ENCODE data around the gene PCDHGA1.
A peak's percentile ranks its signal among the peaks of the same experiment; 100 is the strongest.

The PCDHGA1 gene

GRCh38 chr5:141524604-141525597 lies 194.6 kb downstream of the PCDHGA1 start:
- TF ChIP-seq CTCF (IDR thresholded peaks at IDR 0.05) = peak; percentile 94
- DNase-seq (ENCODE audit: low spot score) = peak; percentile 94
- no peak overlapping the region for H3K4me3 ChIP-seq
- H3K27ac ChIP-seq = peak overlapping the region; percentile 25 to 74

- peak overlapping the region in 1 of 2 donors; percentile 74 for H3K27ac ChIP-seq
- no peak overlapping the region for H3K4me3 ChIP-seq
- DNase-seq (ENCODE audit: low spot score) = no peak
Observed at GRCh38 chr5:141525653-141526052, 195.3 kb downstream of the PCDHGA1 start.

GRCh38 chr5:141527426-141527825 lies 197.1 kb downstream of the PCDHGA1 start:
- H3K27ac ChIP-seq = peak overlapping the region in 1 of 2 donors; percentile 85

More at GRCh38 chr5:141525653-141526052, 195.3 kb downstream of the PCDHGA1 start:
- TF ChIP-seq CTCF (IDR thresholded peaks at IDR 0.05) = no peak

GRCh38 chr5:141528291-141528984 lies 198.1 kb downstream of the PCDHGA1 start:
- H3K27ac ChIP-seq = peak overlapping the region; percentile 77 to 85
- TF ChIP-seq CTCF (IDR thresholded peaks at IDR 0.05) = no peak
- H3K4me3 ChIP-seq = no peak overlapping the region
- no peak for DNase-seq (ENCODE audit: low spot score)

More at GRCh38 chr5:141527426-141527825, 197.1 kb downstream of the PCDHGA1 start:
- DNase-seq (ENCODE audit: low spot score) = no peak
- TF ChIP-seq CTCF (IDR thresholded peaks at IDR 0.05) = no peak
- no peak overlapping the region for H3K4me3 ChIP-seq

- TF ChIP-seq CTCF (IDR thresholded peaks at IDR 0.05) = no peak
- Histone ChIP-seq H3K27ac (peak overlapping the region; percentile 77 to 85), H3K4me3 (no peak overlapping the region)
- DNase-seq (ENCODE audit: low spot score) = no peak
Observed at GRCh38 chr5:141529002-141529401, 198.7 kb downstream of the PCDHGA1 start.

GRCh38 chr5:141529873-141530272 lies 199.6 kb downstream of the PCDHGA1 start:
- DNase-seq (ENCODE audit: low spot score) = no peak
- no peak for TF ChIP-seq CTCF (IDR thresholded peaks at IDR 0.05)
- no peak overlapping the region for H3K4me3 ChIP-seq
- H3K27ac ChIP-seq = peak overlapping the region; percentile 77 to 85

Measured in coronary artery (tissue), 2 donors.